Heart left ventricle (tissue), 16 donors: ENCODE measurements around the gene MIER3. TPM values are rescaled to one million over a fixed set of nuclear protein-coding genes. Genes with fewer than 3 reads are reported as not detected.

Source experiments
- ATAC-seq, 4 donors: fragments of 200-7000 bp; cut with Tn5 transposase; one replicate each; pipeline ENCODE4 v1.9.1; 2020 to 2022; ENCODE audit warnings: moderate library complexity in 4 of 4, mild to moderate bottlenecking in 3 of 4, moderate number of reproducible peaks in 1 of 4
- DNase-seq, 5 donors: peaks; one replicate each; pipeline ENCODE4 v3.0.0-alpha.2; 2020
- H3K27ac ChIP-seq, 12 donors: fragments of 200-600 bp; sonication (generic) in 4 of 12; one replicate each; pipeline versions ENCODE4 v1.5.0 to v1.8.0; 2016 to 2022; ENCODE audit warnings: mild to moderate bottlenecking in 2 of 12
- H3K27me3 ChIP-seq, 9 donors: fragments of 200-600 bp; sonication (generic) in 2 of 9; one replicate each; pipeline versions ENCODE4 v1.5.1 to v1.8.0; 2016 to 2022; ENCODE audit warnings: mild to moderate bottlenecking in 3 of 9
- H3K36me3 ChIP-seq, 9 donors: fragments of 200-600 bp; sonication (generic) in 2 of 9; one replicate each; pipeline versions ENCODE4 v1.5.0 to v1.8.0; 2018 to 2022; ENCODE audit warnings: mild to moderate bottlenecking in 2 of 9
- H3K4me1 ChIP-seq, 12 donors: fragments of 200-600 bp; sonication (generic) in 4 of 12; one replicate each; pipeline versions ENCODE4 v1.5.0 to v1.8.0; 2016 to 2022; ENCODE audit warnings: mild to moderate bottlenecking in 3 of 12
- H3K4me3 ChIP-seq, 12 donors: fragments of 200-600 bp; sonication (generic) in 4 of 12; one replicate each; pipeline versions ENCODE4 v1.5.0 to v1.8.0; 2017 to 2022; ENCODE audit warnings: mild to moderate bottlenecking in 9 of 12, moderate library complexity in 4 of 12
- H3K9me3 ChIP-seq, 12 donors: fragments of 200-600 bp; sonication (generic) in 4 of 12; one replicate each; pipeline versions ENCODE4 v1.5.0 to v1.8.0; 2016 to 2022; ENCODE audit warnings: mild to moderate bottlenecking in 1 of 12
- CTCF ChIP-seq, 12 donors: fragments of 200-600 bp; sonication (generic) in 4 of 12; IDR thresholded peaks; one replicate each; pipeline versions ENCODE4 v1.5.0 to v1.8.0; 2018 to 2022; ENCODE audit warnings: antibody characterized with exemption in 12 of 12, mild to moderate bottlenecking in 5 of 12
- POLR2A ChIP-seq, 2 donors: fragments of 450-650 bp; IDR thresholded peaks; one replicate each; pipeline ENCODE4 v1.6.1; 2017; ENCODE audit warnings: antibody characterized with exemption in 2 of 2, mild to moderate bottlenecking in 2 of 2, moderate library complexity in 2 of 2
- WGBS, 4 donors: extraction: QIAGEN DNeasy Blood & Tissue Kit in 2 of 4; methylation state at CpG; one replicate each; pipeline versions ENCODE4 v1.1.5 to v1.1.7; 2013 to 2018; 5-methylcytosine and 5-hydroxymethylcytosine counted together
- intact Hi-C, 10 donors: fragments of 100-400 bp; cut with DNase I; formaldehyde crosslinking; loops; one replicate each; pipeline versions ENCODE4 v1.11.1 to v1.14.2; 2022
- polyA plus RNA-seq, 2 donors: library from polyadenylated mRNA; stranded (reverse); fragments of 200-250 nt; gene quantifications; one replicate each; pipeline ENCODE4 v1.2.3, GENCODE V29; 2013
- total RNA-seq, 9 donors: library from RNA; depleted of rRNA in 2 of 9; stranded (reverse); fragments of >200 nt in 2 of 9; fragmentation: NEBNext Ultra II Directional in 3 of 9; extraction: Animal tissue kit (Norgen Biotek cat#: 25700) in 3 of 9; gene quantifications; one replicate each; pipeline versions ENCODE4 v1.1.0 to v1.2.4, GENCODE V29; 2016 to 2023
- donor health status: ischemic (EF 13 %, LVEDD 7.1; RV severe dilation, severe dysfunction).
- donor health status: healthy with polysubstance abuse.
- donor health status: DM: no; HTN: yes; CAD: no.
- donor health status: DM: no; HTN: no; CAD: no.
- donor health status: ischemic (EF 25% LVEDD 6.9; RV normal size, moderate dysfunction).
- donor health status: ischemic (EF 25% LVEDD 5.7; RV mildly dilated, moderate dysfunction).
- donor health status: healthy.
- donor health status: DM: yes; HTN: yes; CAD: no.
- donor health status: ischemic (EF 35%, LVEDD 5.7; RV mildly dilated, moderate dysfunction).
- donor health status: nonischemic (EF 11% LVEDD 7.7; RV severe dilation, severe dysfunction).
- donor health status: DM: yes; HTN: yes; CAD: no.
- donor health status: PGD.
- donor health status: ischemic (EF 29% LVEDD 5.4; RV normal size, mild dysfunction).
- donor health status: nonischemic (EF 23%, LVEDD 6.1; RV moderate dilation, normal function).

Gene MIER3
- total and polyA plus RNA-seq, 11 donors = 3.9 to 15.5 (median 10.6) TPM

GRCh38 chr5:56909294-56910209 is 42.4 kb downstream of the MIER3 start, which contains the start of gene SETD9:
TSS of gene SETD9 (plus strand) at chr5:56909596. CDS start at chr5:56909646, 50 bp downstream.
- ATAC-seq (peak; percentile 95 to 97 (median 97)), DNase-seq (peak; percentile 99 to 100 (median 99))
- Histone ChIP-seq H3K27ac (peak within 1 kb of the TSS; percentile 85 to 99 (median 95)), H3K36me3 (peaks cover 0 to 7% (median 0%) of the 10 kb centered on the region in 9 donors), H3K9me3 (peaks cover 0 to 9% (median 0%) of the 10 kb centered on the region in 12 donors), H3K4me3 (peak within 1 kb of the TSS; percentile 51 to 86 (median 68)), H3K27me3 (no peaks in the 10 kb centered on the region), H3K4me1 (peaks cover 0 to 16% (median 9%) of the 10 kb centered on the region in 12 donors)
- no peak for TF ChIP-seq CTCF (IDR thresholded peaks at IDR 0.05)
- TF ChIP-seq POLR2A (IDR thresholded peaks at IDR 0.05) = peak; percentile 28 to 75
- WGBS, 4 donors = 0% methylated on average over 35 to 84 of the region's 84 CpGs
- intact Hi-C loops = loop anchor here in 5 of 10 donors (1.0 to 10.0 kb wide), 6 partner anchors 41 to 1555 kb away; partner anchors contain the start of genes MIER3 (in 2 of the 5) and PLK2 (in 1 of the 5)

GRCh38 chr5:56908942-56909293 is 43.0 kb downstream of the MIER3 start:
- TF ChIP-seq CTCF (IDR thresholded peaks at IDR 0.05) = no peak
- TF ChIP-seq POLR2A (IDR thresholded peaks at IDR 0.05) = no peak
- ATAC-seq (peak; percentile 66 to 77 (median 72)), DNase-seq (peak in 3 of 5 donors; percentile 76 to 87 (median 86))
- Histone ChIP-seq H3K4me1 (peaks cover 0 to 16% (median 9%) of the 10 kb centered on the region in 12 donors), H3K27me3 (no peaks in the 10 kb centered on the region), H3K9me3 (peaks cover 0 to 9% (median 0%) of the 10 kb centered on the region in 12 donors), H3K27ac (peak overlapping the region; percentile 85 to 99 (median 95)), H3K4me3 (peak overlapping the region; percentile 51 to 86 (median 68)), H3K36me3 (peaks cover 0 to 4% (median 0%) of the 10 kb centered on the region in 9 donors)
- WGBS, 4 donors = 1 to 4% (median 2%) methylated on average over 19 of the region's 19 CpGs
- intact Hi-C loops = loop anchor here in 5 of 10 donors (2.0 to 10.0 kb wide), 4 partner anchors 42 to 1556 kb away; partner anchors contain the start of gene PLK2 (in 1 of the 5)

- H3K9me3 ChIP-seq = no peaks in the 10 kb centered on the region
- peaks cover 0 to 7% (median 0%) of the 10 kb centered on the region in 12 donors for H3K4me1 ChIP-seq
- DNase-seq (no peak), ATAC-seq (peak in 3 of 4 donors; percentile 47 to 66 (median 53))
- H3K36me3 ChIP-seq = peaks cover 0 to 10% (median 0%) of the 10 kb centered on the region in 9 donors
- 34 to 38% (median 36%) methylated on average over 3 of the region's 3 CpGs for WGBS, 4 donors
- no peak overlapping the region for H3K4me3 ChIP-seq
- no peak overlapping the region for H3K27ac ChIP-seq
- TF ChIP-seq CTCF (IDR thresholded peaks at IDR 0.05) = peak; percentile 55 to 84 (median 76)
- TF ChIP-seq POLR2A (IDR thresholded peaks at IDR 0.05) = no peak
- intact Hi-C loops = loop anchor here (2.0 to 10.0 kb wide), 9 partner anchors 234 to 1564 kb away; partner anchors contain the start of gene PLK2 (in 1 of the 10)
- no peaks in the 10 kb centered on the region for H3K27me3 ChIP-seq
Observed at GRCh38 chr5:56900858-56901578, 50.9 kb downstream of the MIER3 start.
